Measurements from ENCODE around the gene SMIM10L2A. TPM values are rescaled to one million over a fixed set of nuclear protein-coding genes. Genes with fewer than 3 reads are reported as not detected.
"Not testable (repeated sequence)": the region's sequence is repeated elsewhere in the genome, so short reads cannot be mapped to it uniquely, and the experiment has no call there.

SMIM10L2A gene
- total RNA-seq, 6 donors from 2014 or later: 0.98 to 4.3 (median 2.0) TPM

DNA sequence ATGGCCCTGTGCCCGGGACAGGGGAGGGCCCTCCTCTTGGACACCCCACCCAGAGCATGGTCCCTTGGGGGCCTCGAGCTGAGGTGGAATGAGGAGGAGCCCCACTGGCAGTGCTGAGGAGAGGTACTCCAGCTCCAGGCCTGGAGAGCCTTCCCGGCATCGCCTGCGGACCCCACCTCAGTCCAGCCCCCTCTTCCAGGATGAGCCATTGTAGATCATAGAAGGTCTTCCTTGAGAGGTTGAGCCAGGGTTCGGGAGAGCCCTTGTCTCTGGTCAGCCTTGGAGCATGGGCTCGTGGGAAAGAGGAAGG lies 16.9 kb downstream of the SMIM10L2A start:
- no peak overlapping the region for H3K27ac ChIP-seq
- no peaks in the 10 kb centered on the region for H3K27me3 ChIP-seq
- TF ChIP-seq POLR2AphosphoS5 (IDR thresholded peaks at IDR 0.05) (no peak), EP300 (IDR thresholded peaks at IDR 0.05) (no peak), POLR2A (IDR thresholded peaks at IDR 0.05) (no peak)
- TF ChIP-seq, protein P1, sequence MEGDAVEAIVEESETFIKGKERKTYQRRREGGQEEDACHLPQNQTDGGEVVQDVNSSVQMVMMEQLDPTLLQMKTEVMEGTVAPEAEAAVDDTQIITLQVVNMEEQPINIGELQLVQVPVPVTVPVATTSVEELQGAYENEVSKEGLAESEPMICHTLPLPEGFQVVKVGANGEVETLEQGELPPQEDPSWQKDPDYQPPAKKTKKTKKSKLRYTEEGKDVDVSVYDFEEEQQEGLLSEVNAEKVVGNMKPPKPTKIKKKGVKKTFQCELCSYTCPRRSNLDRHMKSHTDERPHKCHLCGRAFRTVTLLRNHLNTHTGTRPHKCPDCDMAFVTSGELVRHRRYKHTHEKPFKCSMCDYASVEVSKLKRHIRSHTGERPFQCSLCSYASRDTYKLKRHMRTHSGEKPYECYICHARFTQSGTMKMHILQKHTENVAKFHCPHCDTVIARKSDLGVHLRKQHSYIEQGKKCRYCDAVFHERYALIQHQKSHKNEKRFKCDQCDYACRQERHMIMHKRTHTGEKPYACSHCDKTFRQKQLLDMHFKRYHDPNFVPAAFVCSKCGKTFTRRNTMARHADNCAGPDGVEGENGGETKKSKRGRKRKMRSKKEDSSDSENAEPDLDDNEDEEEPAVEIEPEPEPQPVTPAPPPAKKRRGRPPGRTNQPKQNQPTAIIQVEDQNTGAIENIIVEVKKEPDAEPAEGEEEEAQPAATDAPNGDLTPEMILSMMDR (IDR thresholded peaks at IDR 0.05): no peak
- WGBS, 2 donors: 79% methylated on average over 2 to 7 of the region's 7 CpGs
- H3K4me3 ChIP-seq: no peak overlapping the region
- H3K9me3 ChIP-seq: no peaks in the 10 kb centered on the region
- no peaks in the 10 kb centered on the region for H3K4me1 ChIP-seq
- DNase-seq (peak in 1 of 2 donors; percentile 13), ATAC-seq (ENCODE audit: low FRiP score in 2 of 2) (no peak)
- H3K36me3 ChIP-seq: no peaks in the 10 kb centered on the region

DNA sequence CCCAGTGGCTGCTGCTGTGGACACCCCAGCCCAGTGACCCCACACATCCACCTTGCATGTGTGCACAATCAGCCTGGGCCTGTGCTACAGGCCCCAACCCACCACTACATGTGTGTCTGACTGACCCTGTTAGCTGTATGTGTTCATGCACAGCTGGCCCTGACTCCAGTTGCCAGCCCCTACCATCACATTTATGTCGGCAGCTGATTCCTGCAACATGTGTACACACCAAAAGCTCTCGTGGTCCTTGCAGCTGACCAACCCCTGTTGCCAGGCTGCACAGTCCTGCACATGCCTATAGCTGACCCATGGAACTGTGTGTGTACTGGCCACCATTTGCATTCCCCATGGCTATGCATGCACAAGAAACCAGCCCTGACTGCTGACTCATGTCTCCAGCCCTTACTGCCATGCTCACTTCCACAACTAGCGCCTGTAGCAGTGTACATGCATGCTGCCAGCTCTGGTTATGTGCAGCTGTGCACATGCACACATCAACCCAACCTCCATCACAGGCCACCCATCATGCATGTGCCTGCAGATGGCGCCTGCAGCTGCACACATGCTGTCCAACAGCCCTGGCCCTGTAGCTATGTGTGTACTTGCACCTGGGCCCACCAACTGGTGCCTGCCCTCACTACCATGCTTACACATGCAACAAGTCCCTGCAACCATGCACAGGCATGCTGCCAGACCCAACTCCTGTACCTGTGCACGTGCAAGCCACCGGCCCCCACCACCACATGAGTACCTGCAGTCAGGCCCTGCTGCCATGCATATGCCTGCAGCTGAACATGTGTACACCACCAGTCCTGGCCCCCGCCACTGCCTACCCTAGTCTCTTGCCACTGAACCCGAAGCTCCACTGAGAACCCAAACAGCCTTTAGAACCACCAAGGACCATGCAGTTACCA lies 28.1 kb downstream of the SMIM10L2A start:
- Histone ChIP-seq H3K27me3 (no peaks in the 10 kb centered on the region), H3K4me3 (no peak overlapping the region), H3K36me3 (no peaks in the 10 kb centered on the region), H3K9me3 (no peaks in the 10 kb centered on the region), H3K27ac (no peak overlapping the region), H3K4me1 (no peaks in the 10 kb centered on the region)
- TF ChIP-seq POLR2A (IDR thresholded peaks at IDR 0.05): no peak
- TF ChIP-seq, protein P1 (IDR thresholded peaks at IDR 0.05): no peak
- TF ChIP-seq POLR2AphosphoS5 (IDR thresholded peaks at IDR 0.05): no peak
- no peak for TF ChIP-seq EP300 (IDR thresholded peaks at IDR 0.05)
- DNase-seq: peak in 1 of 2 donors; percentile 4
- ATAC-seq (ENCODE audit: low FRiP score in 2 of 2): peak in 1 of 2 donors; percentile 37
- 83% methylated on average over 8 of the region's 8 CpGs; no CpG with 5 or more reads in 1 of the 2 donors for WGBS, 2 donors

DNA sequence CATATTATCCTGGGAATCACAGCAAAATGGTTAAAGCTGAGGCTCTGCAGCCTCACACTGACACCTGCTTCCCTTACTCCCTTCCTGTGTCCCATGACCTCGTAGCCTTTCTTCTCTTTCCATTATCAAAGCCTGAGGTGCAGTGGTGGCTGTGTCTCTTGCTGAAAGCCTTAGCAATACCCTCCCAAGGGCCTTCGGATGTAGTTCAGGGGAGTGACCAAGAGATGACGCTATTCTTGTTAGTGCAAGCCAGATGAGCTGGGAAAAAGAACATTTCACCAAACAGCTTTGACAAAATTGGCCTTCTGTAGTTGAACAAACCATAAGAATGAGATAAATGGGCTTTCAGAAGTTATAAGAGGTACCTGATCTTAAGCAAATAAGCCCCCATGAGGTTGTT lies 31.6 kb downstream of the SMIM10L2A start:
- no peak overlapping the region for H3K4me3 ChIP-seq
- WGBS, 2 donors: 38 to 80% methylated on average over 3 of the region's 3 CpGs
- H3K27ac ChIP-seq: no peak overlapping the region
- H3K36me3 ChIP-seq: no peaks in the 10 kb centered on the region
- DNase-seq (no peak), ATAC-seq (ENCODE audit: low FRiP score in 2 of 2) (no peak)
- H3K27me3 ChIP-seq: no peaks in the 10 kb centered on the region
- peaks cover 0 to 7% (median 3%) of the 10 kb centered on the region in 4 donors for H3K9me3 ChIP-seq
- no peak for TF ChIP-seq EP300 (IDR thresholded peaks at IDR 0.05)
- no peak for TF ChIP-seq POLR2AphosphoS5 (IDR thresholded peaks at IDR 0.05)
- TF ChIP-seq POLR2A (IDR thresholded peaks at IDR 0.05): no peak
- TF ChIP-seq, protein P1 (IDR thresholded peaks at IDR 0.05): no peak
- no peaks in the 10 kb centered on the region for H3K4me1 ChIP-seq

DNA sequence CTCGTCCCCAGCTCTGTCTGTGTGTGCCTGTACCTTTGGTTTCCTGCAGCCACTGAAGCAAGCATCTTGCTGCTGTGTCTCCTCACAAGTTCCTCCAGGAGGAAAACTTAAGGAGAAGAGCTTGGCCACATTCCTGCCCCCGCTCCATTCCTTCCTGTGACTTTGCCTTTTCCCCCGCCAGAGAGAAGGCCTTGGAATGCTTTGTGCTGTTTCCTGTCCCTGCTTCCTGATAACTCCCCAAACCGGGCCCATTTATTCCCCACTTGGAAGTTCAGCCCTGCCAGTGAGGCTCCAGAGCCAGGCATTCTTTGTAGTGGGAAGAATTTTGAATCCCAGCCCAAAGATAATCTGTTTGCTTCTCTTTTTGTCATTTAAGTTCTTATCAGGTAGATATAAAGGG lies 33.1 kb downstream of the SMIM10L2A start:
- Histone ChIP-seq H3K4me1 (no peaks in the 10 kb centered on the region), H3K36me3 (no peaks in the 10 kb centered on the region), H3K9me3 (peaks cover 0 to 7% (median 3%) of the 10 kb centered on the region in 4 donors), H3K4me3 (no peak overlapping the region), H3K27ac (peak overlapping the region in 1 of 4 donors; percentile 6), H3K27me3 (no peaks in the 10 kb centered on the region)
- DNase-seq (no peak), ATAC-seq (ENCODE audit: low FRiP score in 2 of 2) (no peak)
- TF ChIP-seq POLR2AphosphoS5 (IDR thresholded peaks at IDR 0.05) (no peak), POLR2A (IDR thresholded peaks at IDR 0.05) (no peak), EP300 (IDR thresholded peaks at IDR 0.05) (no peak)
- TF ChIP-seq, protein P1 (IDR thresholded peaks at IDR 0.05): no peak
- 11 to 40% methylated on average over 4 of the region's 4 CpGs for WGBS, 2 donors

DNA sequence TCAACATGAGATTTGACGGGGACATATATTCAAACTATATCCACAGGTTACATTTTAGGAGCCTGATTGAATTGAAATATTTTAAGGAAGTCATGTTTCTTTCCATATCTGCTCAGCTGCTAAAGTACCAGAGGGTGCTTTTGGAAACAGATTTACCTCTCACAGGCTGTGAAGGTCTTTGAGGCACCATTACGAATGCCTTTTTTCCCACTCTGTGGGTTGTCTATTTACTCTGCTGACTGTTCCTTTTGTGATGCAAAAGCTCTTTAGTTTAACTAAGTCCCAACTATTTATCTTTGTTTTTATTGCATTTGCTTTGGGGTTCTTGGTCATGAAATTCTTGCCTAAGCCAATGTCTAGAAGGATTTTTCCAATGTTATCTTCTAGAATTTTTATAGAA lies 40.0 kb downstream of the SMIM10L2A start:
- not testable (repeated sequence) for ATAC-seq (ENCODE audit: low FRiP score in 2 of 2); H3K9me3 ChIP-seq; DNase-seq; H3K4me3 ChIP-seq; H3K27me3 ChIP-seq; H3K36me3 ChIP-seq; H3K4me1 ChIP-seq; H3K27ac ChIP-seq
- 88 to 100% methylated on average over 2 of the region's 2 CpGs for WGBS, 2 donors
